Stimulated activated CD4-positive, alpha-beta T cell treated with anti-CD3 and anti-CD28 coated beads, Interleukin-15, amount 100 ng/mL, for 1 hour (primary cell): Measurements from ENCODE around the gene KCNA10.

ENCODE experiments used
- DNase-seq, 2 donors: peaks; one replicate each; pipeline ENCODE4 v3.0.0-alpha.2; 2020; ENCODE audit warnings: low read depth in 1 of 2, low spot score in 1 of 2

The KCNA10 gene

GRCh38 chr1:110519125-110519810 lies at the start of gene KCNA10:
Gene KCNA10, minus strand, starts transcription at chr1:110519175. Its CDS starts 388 bp downstream, at chr1:110518787.
- DNase-seq = no peak

DNA sequence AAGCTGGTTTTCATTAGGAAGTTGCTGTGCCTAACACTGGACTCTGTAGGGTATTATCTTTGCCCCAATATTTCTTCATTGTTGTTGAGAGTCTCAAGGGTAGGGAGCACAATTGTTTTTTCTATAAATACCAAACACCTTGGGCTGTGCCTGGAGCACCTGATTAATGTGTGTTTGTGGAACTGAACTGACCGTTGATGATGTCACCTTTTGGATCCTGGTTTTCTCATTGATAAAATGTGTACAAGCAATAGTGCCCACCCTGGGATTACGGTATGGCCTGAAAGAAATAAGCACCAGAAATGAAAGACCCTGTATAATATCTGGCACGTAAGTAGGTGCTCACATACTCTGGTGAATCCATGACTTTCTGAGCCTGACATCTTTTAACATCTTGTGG lies 47.9 kb upstream of the KCNA10 start:
- DNase-seq = no peak

DNA sequence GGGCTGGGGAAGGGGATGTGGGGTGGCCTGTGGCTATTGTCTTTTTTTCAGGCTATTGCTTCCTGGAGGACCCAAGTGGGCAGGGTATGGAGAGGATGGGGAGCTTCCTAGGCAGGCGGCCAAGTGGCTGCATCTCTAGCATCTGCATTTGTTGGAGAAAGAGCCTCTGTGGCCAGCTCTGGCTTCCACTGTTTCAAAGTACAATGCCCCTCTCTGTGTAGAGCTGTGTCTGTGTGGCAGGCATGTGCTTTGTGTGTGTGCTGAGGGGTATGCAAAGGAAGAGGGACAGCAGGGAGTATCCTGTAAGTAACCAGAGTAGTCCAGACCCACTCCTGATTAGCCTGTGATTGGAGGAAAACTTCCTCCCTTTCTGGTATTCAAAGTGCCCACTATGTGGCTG lies 46.6 kb upstream of the KCNA10 start:
- no peak for DNase-seq

DNA sequence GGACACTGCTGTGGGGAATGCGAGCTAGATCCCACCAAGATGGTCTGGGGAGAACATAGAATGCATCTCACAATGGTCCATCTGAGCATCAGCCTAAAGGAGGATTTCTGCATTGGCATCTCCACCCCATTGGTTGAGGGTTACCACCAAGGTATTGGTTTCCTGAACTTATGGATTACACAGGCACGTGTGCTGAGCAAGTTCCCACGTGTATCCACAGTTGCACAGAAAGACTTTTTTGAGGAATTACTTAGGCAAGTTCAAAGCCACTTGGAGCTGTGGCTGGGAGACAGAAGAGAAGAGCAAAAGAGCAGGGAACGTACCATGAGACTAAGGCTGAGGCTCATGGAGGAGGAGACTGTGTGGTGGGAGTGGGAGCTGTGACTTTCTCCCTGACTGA lies 44.1 kb upstream of the KCNA10 start:
- DNase-seq = no peak

GRCh38 chr1:110561596-110561995 lies 42.6 kb upstream of the KCNA10 start:
- DNase-seq = no peak

- no peak for DNase-seq
Measured at GRCh38 chr1:110559157-110559556, 40.2 kb upstream of the KCNA10 start.

DNA sequence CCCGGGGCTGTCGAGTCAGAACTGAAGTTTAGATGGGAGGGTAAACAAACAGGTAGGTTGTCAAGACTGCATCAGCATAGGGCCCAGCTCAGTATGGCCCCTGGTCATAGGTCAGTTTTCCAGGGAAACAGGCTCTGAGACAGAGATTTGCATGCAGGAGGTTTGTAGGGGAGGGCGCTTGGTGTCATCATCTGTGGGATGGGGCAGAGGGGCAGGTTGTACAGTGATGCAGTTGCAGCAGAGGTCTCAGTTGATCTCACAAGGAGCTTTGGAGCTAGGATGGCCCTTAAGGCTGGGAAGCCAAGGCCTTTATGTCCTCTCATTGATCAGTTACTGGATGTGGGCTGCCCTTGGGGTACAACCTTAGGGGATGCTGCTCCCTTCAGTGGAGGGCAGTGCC lies 38.5 kb upstream of the KCNA10 start:
- no peak for DNase-seq

GRCh38 chr1:110556471-110556807 lies 37.5 kb upstream of the KCNA10 start:
- no peak for DNase-seq

GRCh38 chr1:110555807-110556470 lies 37.0 kb upstream of the KCNA10 start:
- no peak for DNase-seq

- peak; percentile 12 to 50 for DNase-seq
Measured at GRCh38 chr1:110554871-110555801, 36.2 kb upstream of the KCNA10 start.

GRCh38 chr1:110551278-110551809 lies 32.4 kb upstream of the KCNA10 start:
- no peak for DNase-seq

- no peak for DNase-seq
Measured at GRCh38 chr1:110549831-110550230, 30.9 kb upstream of the KCNA10 start.

GRCh38 chr1:110548381-110548780 lies 29.4 kb upstream of the KCNA10 start:
- DNase-seq = no peak

DNA sequence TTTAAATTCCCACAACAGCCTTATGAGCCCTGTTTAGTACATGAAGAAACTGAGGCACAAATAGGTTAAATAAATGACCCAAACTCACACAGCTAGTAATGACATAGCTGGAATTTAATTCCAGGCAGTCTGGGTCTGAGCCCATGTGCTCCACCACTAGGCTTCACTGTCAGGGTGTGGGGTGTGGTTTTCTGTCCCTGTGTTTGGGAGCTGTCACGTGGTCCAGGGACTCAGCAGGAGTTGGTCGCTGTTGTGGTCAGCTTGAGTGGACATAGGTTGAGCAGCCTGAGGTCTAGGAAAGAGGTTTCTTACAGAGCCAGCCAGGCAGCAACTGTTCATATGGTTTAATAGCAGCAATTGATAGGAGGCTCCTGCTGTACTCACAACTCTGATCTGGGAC lies 28.0 kb upstream of the KCNA10 start:
- DNase-seq = no peak

GRCh38 chr1:110545492-110545891 lies 26.5 kb upstream of the KCNA10 start:
- no peak for DNase-seq

- no peak for DNase-seq
Measured at GRCh38 chr1:110544753-110545152, 25.8 kb upstream of the KCNA10 start.

GRCh38 chr1:110542725-110543124 lies 23.8 kb upstream of the KCNA10 start:
- DNase-seq = no peak

GRCh38 chr1:110541906-110542395 lies 23.0 kb upstream of the KCNA10 start:
- no peak for DNase-seq

- no peak for DNase-seq
Measured at GRCh38 chr1:110540891-110541685, 22.1 kb upstream of the KCNA10 start.

GRCh38 chr1:110538921-110539320 lies 19.9 kb upstream of the KCNA10 start:
- no peak for DNase-seq

- DNase-seq = no peak
Measured at GRCh38 chr1:110538075-110538474, 19.1 kb upstream of the KCNA10 start.
